Measurements from ENCODE around the gene SDHB. TPM values are rescaled to one million over a fixed set of nuclear protein-coding genes. Genes with fewer than 3 reads are reported as not detected.

Gene SDHB
- total and polyA plus RNA-seq, 2 of the 13 experiments (the other 11 are each of a cell fraction or from before 2014, with no cell fraction given) = 136 to 142 TPM

DNA sequence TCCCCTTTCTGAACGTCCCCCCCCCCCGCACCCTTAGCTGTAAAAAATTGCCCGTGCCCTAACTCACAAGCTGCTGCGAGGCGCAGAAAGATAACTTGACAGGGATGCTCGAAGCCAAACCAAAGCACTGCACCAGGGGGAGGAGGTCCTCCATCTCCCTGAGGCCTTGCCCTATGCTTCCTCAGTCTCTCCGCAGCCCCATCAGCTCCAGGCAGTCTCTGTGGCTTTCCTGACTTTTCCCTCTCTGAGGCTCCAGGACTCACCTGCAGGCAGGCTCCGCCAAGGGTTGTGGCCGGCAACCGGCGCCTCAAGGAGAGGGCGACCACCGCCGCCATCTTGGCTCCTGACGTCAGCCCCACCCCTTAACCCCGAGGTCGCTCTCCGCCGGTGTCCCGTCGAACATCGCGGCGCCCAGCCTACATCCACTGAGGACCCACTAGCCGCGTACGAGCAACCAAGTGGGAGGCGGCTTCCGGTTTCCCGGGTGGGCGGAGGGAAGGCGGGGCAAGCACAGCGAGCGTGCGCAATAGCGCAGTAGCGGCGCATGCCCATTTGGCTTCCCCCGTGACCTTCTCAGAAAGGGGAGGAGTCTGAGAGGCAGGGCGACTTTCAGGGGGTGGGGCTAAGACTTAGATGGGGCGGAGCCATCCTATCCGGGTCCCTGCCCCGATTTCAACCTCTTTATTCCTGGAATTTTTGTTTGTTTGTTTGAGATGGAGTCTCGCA is at the start of gene SDHB (continued):
- TF ChIP-seq GFI1 (CRISPR knock-in tag; IDR thresholded peaks at IDR 0.05; ENCODE audit: borderline replicate concordance) (peak; percentile 40; the same call in 1 of the 2 replicates), LCORL (IDR thresholded peaks at IDR 0.05) (no peak), LCORL (CRISPR knock-in tag; IDR thresholded peaks at IDR 0.05) (no peak; the same call in 1 of the 2 replicates), ZNF143 (CRISPR knock-in tag; IDR thresholded peaks at IDR 0.05) (peak; percentile 84), ZNF33B (CRISPR knock-in tag; IDR thresholded peaks at IDR 0.05) (no peak), MAZ (IDR thresholded peaks at IDR 0.05; ENCODE audit: borderline replicate concordance, low read depth, low read length) (no peak), MAZ (CRISPR knock-in tag; IDR thresholded peaks at IDR 0.05; ENCODE audit: low read depth) (peak; percentile 69; the same call in 1 of the 2 replicates), ELF1 (CRISPR knock-in tag; IDR thresholded peaks at IDR 0.05) (peak; percentile 97), HOXD1 (CRISPR knock-in tag; IDR thresholded peaks at IDR 0.05) (peak; percentile 65; the same call in 1 of the 2 replicates), ZBTB42 (CRISPR knock-in tag; IDR thresholded peaks at IDR 0.05) (no peak; the same call in 1 of the 2 replicates), ZFP37 (CRISPR knock-in tag; IDR thresholded peaks at IDR 0.05; ENCODE audit: borderline replicate concordance) (no peak), NR2F6 (IDR thresholded peaks at IDR 0.05) (peak; percentile 64), NR2F6 (CRISPR knock-in tag; IDR thresholded peaks at IDR 0.05) (peak; percentile 91), YEATS2 (CRISPR knock-in tag; IDR thresholded peaks at IDR 0.05; ENCODE audit: borderline replicate concordance) (peak; percentile 89; the same call in 1 of the 2 replicates), RBM39 (IDR thresholded peaks at IDR 0.05; ENCODE audit: low read depth, low read length, poor library complexity, severe bottlenecking) (peak; percentile 39), GATAD2A (CRISPR knock-in tag; IDR thresholded peaks at IDR 0.05) (peak; percentile 63), ZNF567 (CRISPR knock-in tag; IDR thresholded peaks at IDR 0.05; ENCODE audit: borderline replicate concordance) (no peak), FOXK1 (CRISPR knock-in tag; IDR thresholded peaks at IDR 0.05; ENCODE audit: borderline replicate concordance, low read depth) (peak; percentile 76; the same call in 1 of the 2 replicates), CREM (IDR thresholded peaks at IDR 0.05) (peak; percentile 84), CREM (CRISPR knock-in tag; IDR thresholded peaks at IDR 0.05) (0 out of 2 replicates have a peak, but pooled peaks have one; percentile 33), RELA (CRISPR knock-in tag; IDR thresholded peaks at IDR 0.05) (0 out of 2 replicates have a peak, but pooled peaks have one; percentile 43)
- TF ChIP-seq, protein P1, sequence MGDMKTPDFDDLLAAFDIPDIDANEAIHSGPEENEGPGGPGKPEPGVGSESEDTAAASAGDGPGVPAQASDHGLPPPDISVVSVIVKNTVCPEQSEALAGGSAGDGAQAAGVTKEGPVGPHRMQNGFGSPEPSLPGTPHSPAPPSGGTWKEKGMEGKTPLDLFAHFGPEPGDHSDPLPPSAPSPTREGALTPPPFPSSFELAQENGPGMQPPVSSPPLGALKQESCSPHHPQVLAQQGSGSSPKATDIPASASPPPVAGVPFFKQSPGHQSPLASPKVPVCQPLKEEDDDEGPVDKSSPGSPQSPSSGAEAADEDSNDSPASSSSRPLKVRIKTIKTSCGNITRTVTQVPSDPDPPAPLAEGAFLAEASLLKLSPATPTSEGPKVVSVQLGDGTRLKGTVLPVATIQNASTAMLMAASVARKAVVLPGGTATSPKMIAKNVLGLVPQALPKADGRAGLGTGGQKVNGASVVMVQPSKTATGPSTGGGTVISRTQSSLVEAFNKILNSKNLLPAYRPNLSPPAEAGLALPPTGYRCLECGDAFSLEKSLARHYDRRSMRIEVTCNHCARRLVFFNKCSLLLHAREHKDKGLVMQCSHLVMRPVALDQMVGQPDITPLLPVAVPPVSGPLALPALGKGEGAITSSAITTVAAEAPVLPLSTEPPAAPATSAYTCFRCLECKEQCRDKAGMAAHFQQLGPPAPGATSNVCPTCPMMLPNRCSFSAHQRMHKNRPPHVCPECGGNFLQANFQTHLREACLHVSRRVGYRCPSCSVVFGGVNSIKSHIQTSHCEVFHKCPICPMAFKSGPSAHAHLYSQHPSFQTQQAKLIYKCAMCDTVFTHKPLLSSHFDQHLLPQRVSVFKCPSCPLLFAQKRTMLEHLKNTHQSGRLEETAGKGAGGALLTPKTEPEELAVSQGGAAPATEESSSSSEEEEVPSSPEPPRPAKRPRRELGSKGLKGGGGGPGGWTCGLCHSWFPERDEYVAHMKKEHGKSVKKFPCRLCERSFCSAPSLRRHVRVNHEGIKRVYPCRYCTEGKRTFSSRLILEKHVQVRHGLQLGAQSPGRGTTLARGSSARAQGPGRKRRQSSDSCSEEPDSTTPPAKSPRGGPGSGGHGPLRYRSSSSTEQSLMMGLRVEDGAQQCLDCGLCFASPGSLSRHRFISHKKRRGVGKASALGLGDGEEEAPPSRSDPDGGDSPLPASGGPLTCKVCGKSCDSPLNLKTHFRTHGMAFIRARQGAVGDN (CRISPR knock-in tag; IDR thresholded peaks at IDR 0.05) = peak; percentile 84
- TF ChIP-seq, protein P2, sequence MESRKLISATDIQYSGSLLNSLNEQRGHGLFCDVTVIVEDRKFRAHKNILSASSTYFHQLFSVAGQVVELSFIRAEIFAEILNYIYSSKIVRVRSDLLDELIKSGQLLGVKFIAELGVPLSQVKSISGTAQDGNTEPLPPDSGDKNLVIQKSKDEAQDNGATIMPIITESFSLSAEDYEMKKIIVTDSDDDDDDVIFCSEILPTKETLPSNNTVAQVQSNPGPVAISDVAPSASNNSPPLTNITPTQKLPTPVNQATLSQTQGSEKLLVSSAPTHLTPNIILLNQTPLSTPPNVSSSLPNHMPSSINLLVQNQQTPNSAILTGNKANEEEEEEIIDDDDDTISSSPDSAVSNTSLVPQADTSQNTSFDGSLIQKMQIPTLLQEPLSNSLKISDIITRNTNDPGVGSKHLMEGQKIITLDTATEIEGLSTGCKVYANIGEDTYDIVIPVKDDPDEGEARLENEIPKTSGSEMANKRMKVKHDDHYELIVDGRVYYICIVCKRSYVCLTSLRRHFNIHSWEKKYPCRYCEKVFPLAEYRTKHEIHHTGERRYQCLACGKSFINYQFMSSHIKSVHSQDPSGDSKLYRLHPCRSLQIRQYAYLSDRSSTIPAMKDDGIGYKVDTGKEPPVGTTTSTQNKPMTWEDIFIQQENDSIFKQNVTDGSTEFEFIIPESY (CRISPR knock-in tag; IDR thresholded peaks at IDR 0.05) = no peak
- TF ChIP-seq, protein P3, sequence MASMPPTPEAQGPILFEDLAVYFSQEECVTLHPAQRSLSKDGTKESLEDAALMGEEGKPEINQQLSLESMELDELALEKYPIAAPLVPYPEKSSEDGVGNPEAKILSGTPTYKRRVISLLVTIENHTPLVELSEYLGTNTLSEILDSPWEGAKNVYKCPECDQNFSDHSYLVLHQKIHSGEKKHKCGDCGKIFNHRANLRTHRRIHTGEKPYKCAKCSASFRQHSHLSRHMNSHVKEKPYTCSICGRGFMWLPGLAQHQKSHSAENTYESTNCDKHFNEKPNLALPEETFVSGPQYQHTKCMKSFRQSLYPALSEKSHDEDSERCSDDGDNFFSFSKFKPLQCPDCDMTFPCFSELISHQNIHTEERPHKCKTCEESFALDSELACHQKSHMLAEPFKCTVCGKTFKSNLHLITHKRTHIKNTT (CRISPR knock-in tag; IDR thresholded peaks at IDR 0.05) = no peak

All from HepG2 (cell line).